Measurements from ENCODE around the gene NKAPL.
"Not testable (repeated sequence)": the region's sequence is repeated elsewhere in the genome, so short reads cannot be mapped to it uniquely, and the experiment has no call there.

Gene NKAPL

DNA sequence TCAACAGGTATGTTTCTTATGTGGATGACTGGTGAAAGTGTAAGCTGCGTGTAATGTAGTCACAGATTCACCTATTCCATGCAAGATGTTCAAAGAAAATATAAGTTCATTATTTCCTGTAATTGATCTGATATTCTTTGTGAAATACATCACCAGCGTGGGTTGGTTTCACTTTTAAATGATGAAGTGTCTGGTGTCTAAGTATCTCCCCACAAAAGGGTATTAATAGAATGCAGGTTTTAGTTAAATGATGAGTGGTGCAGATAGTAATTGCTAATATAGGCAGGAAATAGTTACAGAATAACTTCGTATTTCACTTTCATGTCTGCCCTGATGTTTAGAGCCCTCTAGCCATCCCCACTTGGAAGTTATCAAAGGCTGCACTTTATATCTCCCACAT, 44.5 kb downstream of the NKAPL start:
- DNase-seq = no peak

DNA sequence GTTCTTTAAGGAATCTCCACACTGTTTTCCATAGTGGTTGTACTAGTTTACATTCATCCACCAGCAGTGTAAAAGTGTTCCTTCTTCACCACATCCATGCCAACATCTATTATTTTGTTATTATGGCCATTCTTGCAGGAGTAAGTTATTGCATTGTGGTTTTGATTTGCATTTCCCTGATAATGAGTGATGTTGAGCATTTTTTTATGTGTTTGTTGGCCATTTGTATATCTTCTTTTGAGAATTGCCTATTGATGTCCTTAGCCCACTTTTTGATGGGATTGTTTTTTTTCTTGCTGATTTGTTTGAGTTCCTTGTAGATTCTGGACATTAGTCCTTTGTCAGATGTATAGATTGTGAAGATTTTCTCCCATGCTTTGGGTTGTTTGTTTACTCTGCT, 47.3 kb downstream of the NKAPL start:
- DNase-seq = not testable (repeated sequence)
